ENCODE results near the gene CTDNEP1.

The CTDNEP1 gene

GRCh38 chr17:7279448-7279847, 27.9 kb upstream of the CTDNEP1 start:
- DNase-seq = no peak

DNA sequence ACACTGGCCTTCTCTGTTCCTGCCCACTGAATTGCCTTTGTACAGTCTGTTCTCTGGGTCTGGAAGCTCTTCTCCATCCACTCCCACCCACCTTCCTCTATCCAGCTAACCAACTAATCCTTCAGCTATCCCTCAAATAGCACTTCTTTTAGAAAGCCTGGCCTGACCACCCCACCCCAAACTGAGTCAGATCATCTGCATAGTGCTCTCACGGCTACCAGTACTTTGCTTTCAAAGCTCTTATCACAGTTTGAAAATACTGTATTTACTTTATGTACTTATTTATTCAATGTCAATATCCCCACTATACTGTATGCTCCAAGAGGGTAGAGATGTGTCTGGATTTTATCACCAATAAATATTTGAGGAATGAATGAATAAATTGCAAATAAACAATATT, 15.2 kb upstream of the CTDNEP1 start:
- no peak for DNase-seq

DNA sequence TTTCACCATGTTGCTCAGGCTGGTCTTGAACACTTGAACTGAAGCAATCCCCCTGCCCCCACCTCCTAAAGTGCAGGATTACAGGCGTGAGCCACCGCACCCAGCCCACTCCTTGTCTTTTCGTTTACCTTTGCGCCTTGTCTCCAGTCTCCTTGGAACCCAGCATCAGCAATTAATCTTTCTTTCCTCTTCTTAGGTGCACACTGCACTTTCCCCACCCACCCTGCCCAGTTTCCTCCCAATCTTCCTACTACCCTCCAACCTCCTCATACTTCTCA, 12.2 kb upstream of the CTDNEP1 start:
- DNase-seq = no peak

DNA sequence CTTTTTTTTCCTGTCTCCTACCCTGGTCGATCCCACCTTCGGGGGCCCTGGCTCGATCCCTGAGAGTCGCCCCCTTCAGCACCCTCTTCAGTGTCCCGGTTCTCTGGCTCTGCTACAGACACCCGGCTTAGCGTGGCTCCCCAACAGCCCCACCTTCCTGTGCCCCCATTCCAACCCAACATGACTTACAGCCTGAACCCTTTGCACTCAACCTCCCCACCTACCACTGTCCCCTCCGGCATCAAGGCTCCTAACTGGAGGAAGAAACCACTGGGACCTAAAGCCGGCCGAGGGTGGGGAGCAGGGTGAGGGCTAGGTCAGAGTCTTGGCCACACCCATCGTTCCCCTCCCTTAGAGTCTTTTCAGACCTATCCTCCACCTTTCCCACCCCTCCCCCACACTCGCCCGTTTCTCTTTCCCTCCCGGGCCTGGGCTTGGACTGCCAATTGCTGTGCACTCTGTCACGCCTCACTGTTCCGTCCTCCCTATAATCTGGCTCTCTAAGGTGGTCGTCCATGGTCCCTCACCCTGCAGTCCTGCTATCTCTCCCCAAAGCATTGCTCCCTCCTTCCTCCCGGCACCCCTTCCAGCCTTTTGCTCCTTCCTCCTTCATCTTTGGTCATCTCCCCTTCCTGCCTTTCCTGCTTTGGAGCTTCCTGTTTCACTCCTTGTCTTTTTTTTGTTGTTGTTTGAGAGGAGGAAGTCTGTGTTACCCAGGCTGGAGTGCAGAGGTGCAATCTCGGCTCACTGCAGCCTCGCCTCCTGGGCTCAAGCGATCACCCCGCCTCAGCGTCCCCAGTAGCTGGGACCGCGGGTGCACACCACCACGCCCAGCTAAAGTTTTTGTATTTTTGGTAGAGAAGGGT, 11.6 kb upstream of the CTDNEP1 start:
- no peak for DNase-seq

DNA sequence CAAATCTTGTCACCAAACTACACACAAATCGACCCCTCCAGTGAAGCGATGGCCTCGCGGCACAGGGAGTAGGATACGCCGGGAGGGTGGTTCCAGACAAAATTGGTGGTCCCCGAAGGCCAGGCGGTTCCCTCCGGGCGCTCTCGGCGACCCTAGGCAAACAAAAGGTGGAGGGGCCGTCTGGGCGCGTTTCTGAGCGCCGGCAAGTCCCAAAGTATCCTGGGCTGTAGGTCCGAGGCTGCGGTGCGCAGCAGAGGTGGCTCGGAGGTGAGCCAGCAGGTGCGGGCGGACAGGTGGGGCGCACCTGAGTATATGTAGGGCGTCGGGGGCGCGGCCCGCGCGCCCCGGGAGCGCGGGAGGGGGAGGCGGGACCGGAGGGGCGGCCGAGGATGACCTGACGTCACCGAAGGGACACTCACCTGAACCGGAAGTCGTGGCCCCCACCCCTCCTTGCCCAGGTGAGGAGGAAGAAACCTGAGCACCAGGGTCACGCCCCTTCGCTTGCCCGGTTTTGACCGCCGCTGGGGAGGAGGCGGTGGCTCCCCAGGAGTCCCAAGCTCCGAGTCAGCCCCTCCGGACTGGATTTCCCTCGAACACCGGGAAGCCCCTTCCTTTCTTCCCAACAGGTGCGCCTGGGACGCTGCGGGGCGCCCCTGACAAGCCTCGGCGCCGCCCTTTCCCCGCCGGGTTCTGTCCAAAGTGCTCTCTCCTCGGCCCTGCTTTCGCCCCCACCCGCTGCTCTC, 10.8 kb upstream of the CTDNEP1 start, which contains the start of gene CLDN7:
CLDN7 (minus strand) TSS at position 287 of the 743 bp plus-strand sequence. CDS start 435 bp downstream, outside the sequence.
- DNase-seq = no peak

DNA sequence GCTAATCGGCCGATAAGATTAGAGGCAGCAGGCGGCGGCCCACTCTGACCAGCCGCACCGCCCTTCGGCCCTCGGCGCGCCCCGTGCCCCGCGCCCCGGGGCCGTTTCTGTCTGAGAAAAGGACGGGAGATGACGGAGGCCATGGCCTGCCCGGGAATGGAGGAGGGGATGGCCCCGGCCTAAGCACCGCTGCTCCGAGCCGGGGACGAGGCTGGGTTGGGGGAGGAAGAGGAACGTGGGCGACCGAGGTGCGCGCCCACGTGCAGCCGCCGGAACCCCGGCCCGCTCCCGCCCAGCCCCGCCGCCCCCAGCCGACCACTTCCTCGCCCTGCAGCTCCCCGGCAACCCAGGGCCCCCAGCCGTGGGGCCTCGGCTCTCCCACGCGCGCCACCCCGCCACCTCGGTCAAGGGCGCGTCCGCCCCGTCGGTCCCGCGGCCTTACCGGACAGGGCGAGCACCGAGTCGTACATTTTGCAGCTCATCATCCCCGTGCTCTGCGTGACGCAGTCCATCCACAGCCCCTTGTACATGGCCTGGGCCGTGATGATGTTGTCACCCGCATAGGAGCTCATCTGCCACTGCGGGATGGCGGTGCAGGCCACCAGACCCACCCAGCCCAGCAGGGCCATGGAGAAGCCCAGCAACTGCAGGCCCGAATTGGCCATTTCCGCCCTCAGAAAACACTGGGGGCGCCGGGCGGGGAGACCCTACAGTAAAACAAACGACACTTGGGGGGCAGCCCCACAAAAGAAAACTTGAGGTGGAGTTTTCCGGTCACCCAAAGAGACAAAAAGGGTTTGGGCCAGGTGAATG, 10.1 kb upstream of the CTDNEP1 start:
- DNase-seq = no peak

GRCh38 chr17:7260651-7261378, 9.3 kb upstream of the CTDNEP1 start:
- DNase-seq = no peak

- no peak for DNase-seq
Measured at GRCh38 chr17:7260151-7260550, 8.6 kb upstream of the CTDNEP1 start.

DNA sequence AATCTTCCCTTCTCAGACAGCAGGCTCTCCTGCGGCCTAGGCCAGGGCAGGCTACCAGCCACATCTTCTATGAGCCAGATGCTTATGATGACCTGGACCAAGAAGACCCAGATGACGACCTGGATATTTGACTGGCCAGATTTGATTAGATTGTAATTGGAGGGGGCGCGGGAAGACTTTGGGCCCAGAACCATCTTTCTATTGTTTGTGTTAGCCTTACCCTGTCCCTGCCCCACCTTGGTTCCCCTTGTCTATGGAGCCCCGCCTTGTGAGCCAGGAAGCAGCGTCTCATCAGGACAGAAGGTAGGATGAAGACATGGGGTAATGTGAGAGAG, 8.0 kb upstream of the CTDNEP1 start:
- DNase-seq = no peak

GRCh38 chr17:7258731-7259554, 7.4 kb upstream of the CTDNEP1 start:
- DNase-seq = no peak

- DNase-seq = no peak
Measured at GRCh38 chr17:7256766-7257456, 5.4 kb upstream of the CTDNEP1 start.

GRCh38 chr17:7254511-7254910, 3.0 kb upstream of the CTDNEP1 start:
- no peak for DNase-seq

GRCh38 chr17:7253082-7253481, 1.5 kb upstream of the CTDNEP1 start:
- DNase-seq = no peak

DNA sequence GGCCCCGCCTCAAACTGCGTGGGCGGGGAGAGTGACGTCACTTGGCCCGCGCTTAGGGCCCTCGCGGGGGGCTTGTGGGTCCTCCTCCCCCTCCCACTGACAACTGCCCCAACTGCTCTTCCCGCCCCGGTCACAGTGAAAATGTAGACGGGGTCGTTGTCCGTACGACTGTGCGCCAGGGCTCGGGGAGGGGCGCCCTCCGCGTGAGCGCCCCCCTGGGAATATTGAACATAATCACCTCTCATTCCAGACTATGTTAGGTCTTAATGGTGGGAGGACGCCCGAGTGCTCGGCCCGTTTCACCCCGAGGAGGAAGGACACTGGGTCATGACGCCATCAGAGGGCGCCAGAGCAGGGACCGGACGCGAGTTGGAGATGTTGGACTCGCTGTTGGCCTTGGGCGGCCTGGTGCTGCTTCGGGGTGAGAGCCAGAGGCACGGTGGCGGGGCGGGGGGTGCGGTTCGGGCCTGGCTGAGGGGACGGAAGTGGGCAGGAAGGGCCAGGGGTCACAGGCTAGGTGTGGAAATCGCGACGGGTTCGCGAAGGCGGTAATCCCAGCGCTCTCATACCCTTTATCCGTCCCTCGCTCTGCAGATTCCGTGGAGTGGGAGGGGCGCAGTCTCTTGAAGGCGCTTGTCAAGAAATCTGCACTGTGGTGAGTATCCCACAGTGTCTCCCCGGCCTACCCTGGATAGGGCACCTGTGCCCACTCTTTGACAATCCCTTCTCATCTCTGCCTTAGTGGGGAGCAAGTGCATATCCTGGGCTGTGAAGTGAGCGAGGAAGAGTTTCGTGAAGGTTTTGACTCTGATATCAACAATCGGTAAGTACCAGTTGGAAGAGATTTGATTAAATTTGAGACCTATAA, 876 bp upstream of the CTDNEP1 start, which contains the start of gene ELP5:
ELP5 (plus strand) TSS at position 40 of the 868 bp plus-strand sequence; CDS start at position 376, 336 bp downstream.
- peak; percentile 90 for DNase-seq

GRCh38 chr17:7250695-7251627, 573 bp downstream of the CTDNEP1 start:
- no peak for DNase-seq

DNA sequence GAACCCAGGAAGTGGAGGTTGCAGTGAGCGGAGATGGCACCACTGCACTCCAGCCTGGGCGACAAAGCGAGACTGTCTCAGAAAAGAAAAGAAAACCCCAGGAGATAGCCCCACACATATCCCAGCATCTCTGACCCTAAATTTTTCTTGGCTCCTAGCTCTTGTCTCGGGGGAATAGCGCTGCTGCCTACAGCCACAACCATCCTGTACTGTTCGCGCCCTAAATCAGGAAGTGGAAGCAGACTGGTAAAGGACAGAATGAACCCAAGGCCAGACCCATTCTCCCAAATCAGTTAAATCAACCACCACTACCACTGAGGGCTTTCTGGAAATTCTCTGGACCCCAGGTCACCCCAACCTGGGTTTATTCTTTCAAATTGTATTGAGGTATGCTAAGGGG, 1.7 kb downstream of the CTDNEP1 start:
- no peak for DNase-seq

DNA sequence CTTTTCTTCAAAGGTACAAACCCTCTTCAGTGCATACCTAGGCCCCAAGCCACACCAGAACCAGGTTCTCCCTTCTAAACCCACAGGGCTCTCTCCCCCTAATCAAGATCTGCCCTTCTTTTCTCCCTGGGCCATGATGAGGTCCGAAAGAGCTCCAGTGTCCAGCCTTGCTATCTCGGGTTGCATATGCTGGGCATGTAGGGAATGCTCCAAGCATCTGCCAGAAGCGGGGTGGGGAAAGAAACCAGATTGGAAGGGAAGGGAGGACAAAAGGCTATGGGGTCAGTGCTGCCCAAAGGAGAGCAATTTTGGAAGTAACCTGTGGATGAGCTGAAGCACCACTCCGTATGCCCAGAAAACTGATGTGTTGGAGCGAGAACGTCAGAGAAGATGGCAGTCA, 2.3 kb downstream of the CTDNEP1 start:
- DNase-seq = no peak

GRCh38 chr17:7248796-7249195, 2.7 kb downstream of the CTDNEP1 start:
- no peak for DNase-seq

DNA sequence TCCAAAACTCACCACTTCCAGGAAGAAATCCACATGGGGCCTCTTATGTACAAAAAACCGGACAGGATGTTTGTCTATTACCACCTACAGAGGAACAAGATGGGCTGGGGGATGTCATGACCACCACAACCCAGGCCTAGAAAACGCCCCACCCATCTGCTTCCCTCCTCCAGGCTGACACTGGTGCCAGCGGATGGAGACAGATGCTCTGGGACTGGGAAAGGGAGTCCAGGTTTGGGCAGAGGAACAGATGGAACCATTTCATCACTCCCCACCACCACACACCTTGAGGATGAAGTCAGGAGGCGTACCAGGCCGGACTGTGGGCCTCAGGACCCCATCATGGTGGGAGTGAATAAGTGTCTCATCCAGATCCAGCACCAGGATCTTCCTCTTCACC, 4.8 kb downstream of the CTDNEP1 start:
- no peak for DNase-seq

Data from T1000 (cell line).